GM12874 (cell line): ENCODE measurements around the gene LYRM4.

Source experiments
- TF ChIP-seq, protein P1 (sequence below): IDR thresholded peaks from 2 replicates; pipeline ENCODE4 v1.5.1; 2011; ENCODE audit warnings: low read depth, mild to moderate bottlenecking, control low read depth, low read length, moderate library complexity; ENCODE audit not compliant: insufficient read depth

LYRM4 gene

DNA sequence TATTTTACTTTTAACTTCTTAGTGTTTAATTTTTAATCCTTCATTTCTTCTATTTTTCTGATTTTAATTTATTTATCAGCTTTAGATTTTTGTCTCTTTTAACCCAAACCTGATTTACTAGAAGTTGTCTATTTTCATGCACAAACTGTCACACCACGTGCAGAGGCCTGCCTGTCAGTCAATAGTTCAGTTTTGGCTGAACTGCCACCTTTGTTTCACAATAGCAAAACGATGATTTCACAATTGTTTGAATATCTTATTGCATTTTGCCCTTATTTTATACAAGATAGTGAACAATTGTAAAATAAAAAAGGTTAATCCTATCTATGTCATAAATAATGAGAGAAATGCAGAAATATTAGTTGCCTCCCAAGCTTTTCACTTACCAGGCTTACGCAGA lies 199.6 kb downstream of the LYRM4 start:
- TF ChIP-seq, protein P1, sequence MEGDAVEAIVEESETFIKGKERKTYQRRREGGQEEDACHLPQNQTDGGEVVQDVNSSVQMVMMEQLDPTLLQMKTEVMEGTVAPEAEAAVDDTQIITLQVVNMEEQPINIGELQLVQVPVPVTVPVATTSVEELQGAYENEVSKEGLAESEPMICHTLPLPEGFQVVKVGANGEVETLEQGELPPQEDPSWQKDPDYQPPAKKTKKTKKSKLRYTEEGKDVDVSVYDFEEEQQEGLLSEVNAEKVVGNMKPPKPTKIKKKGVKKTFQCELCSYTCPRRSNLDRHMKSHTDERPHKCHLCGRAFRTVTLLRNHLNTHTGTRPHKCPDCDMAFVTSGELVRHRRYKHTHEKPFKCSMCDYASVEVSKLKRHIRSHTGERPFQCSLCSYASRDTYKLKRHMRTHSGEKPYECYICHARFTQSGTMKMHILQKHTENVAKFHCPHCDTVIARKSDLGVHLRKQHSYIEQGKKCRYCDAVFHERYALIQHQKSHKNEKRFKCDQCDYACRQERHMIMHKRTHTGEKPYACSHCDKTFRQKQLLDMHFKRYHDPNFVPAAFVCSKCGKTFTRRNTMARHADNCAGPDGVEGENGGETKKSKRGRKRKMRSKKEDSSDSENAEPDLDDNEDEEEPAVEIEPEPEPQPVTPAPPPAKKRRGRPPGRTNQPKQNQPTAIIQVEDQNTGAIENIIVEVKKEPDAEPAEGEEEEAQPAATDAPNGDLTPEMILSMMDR = no peak

DNA sequence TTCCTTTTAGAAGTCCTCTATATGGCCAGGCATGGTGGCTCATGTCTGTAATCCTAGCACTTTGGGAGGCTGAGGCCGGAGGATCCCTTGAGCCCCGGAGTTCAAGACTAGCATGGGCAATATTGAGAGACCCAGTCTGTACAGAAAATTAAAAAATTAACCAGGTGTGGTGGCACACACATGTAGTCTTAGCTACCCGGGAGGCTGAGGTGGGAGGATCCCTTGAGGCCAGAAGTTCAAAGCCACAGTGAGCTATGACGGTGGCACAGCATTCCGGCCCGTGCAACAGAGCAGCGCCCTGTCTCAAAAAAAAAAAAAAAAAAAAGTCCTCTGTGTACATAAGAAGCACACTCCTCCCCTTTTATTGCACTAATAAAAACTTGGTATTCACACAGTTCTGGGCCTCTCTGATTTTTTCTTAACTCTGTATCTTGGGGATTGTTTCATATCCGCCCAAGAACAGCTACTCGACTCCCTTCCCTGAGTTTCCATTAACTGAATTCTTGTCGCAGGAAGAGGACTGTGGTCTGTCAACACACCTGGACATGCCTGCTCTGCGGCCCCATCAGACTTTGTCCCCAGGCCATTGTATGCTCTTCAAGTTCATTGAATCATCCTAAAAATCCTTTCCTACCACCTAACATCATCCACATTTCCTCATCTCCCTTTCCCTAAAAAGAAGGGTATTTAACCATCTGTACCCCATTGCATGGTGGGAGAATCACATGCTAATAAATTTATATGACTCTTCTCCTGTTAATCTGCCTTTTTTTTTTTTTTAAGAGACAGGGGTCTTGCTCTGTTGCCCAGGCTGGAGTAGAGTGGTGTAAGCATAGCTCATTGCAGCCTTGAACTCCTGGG lies 201.5 kb downstream of the LYRM4 start:
- TF ChIP-seq, protein P1 = no peak
